IgD-negative memory B cell (primary cell): ENCODE measurements around the gene TRMT1. TPM values are rescaled to one million over a fixed set of nuclear protein-coding genes. Genes with fewer than 3 reads are reported as not detected.

Experiments
- H3K27ac Mint-ChIP-seq, 3 donors: one replicate each; pipeline ENCODE4 v1.8.0; 2020 to 2022; ENCODE audit warnings: mild to moderate bottlenecking in 3 of 3, mixed read lengths in 3 of 3, moderate library complexity in 1 of 3
- H3K27me3 Mint-ChIP-seq: one replicate; pipeline ENCODE4 v1.8.0; 2021; ENCODE audit warnings: mixed read lengths
- H3K36me3 Mint-ChIP-seq: one replicate; pipeline ENCODE4 v1.8.0; 2020; ENCODE audit warnings: mild to moderate bottlenecking, mixed read lengths
- H3K4me1 Mint-ChIP-seq, 3 donors: one replicate each; pipeline ENCODE4 v1.8.0; 2020 to 2022; ENCODE audit warnings: mixed read lengths in 3 of 3, mild to moderate bottlenecking in 1 of 3
- H3K4me3 Mint-ChIP-seq, 4 donors: one replicate each; pipeline ENCODE4 v1.8.0; 2020 to 2022; ENCODE audit warnings: mild to moderate bottlenecking in 4 of 4, mixed read lengths in 4 of 4, moderate library complexity in 3 of 4
- H3K9me3 Mint-ChIP-seq, 3 donors: one replicate each; pipeline ENCODE4 v1.8.0; 2020 to 2021; ENCODE audit warnings: mixed read lengths in 3 of 3, mild to moderate bottlenecking in 1 of 3
- polyA plus RNA-seq: library from polyadenylated mRNA; unstranded; fragments of 300-500 nt; fragmentation: Illumina TruSeq; gene quantifications from one replicate; pipeline ENCODE4 v1.2.3, GENCODE V29; 2021

Gene TRMT1
- polyA plus RNA-seq, 1 donor from 2014 or later, result 30.7 TPM

DNA sequence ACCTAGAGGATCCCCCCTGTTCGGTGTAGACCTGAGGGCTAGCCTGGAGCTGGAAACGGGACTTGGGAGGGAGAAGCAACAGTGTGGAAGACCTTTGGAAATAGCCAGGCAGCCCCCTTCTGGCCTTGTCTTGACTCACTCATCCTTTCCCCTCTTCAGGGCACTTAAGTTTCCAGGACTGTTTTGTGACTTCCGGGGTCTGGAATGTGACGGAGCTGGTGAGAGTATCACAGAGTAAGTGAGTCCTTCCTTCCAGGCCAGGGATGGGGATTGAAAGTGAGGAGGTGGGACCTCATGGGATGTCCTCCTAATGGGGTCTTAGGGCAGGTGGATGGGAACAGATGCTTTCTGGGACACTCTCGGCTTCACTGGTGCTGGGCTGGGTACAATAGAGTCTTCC, 43.3 kb downstream of the TRMT1 start:
- peaks cover 7% of the 10 kb centered on the region for H3K27me3 Mint-ChIP-seq
- H3K36me3 Mint-ChIP-seq, result no peaks in the 10 kb centered on the region
- no peak overlapping the region for H3K27ac Mint-ChIP-seq

DNA sequence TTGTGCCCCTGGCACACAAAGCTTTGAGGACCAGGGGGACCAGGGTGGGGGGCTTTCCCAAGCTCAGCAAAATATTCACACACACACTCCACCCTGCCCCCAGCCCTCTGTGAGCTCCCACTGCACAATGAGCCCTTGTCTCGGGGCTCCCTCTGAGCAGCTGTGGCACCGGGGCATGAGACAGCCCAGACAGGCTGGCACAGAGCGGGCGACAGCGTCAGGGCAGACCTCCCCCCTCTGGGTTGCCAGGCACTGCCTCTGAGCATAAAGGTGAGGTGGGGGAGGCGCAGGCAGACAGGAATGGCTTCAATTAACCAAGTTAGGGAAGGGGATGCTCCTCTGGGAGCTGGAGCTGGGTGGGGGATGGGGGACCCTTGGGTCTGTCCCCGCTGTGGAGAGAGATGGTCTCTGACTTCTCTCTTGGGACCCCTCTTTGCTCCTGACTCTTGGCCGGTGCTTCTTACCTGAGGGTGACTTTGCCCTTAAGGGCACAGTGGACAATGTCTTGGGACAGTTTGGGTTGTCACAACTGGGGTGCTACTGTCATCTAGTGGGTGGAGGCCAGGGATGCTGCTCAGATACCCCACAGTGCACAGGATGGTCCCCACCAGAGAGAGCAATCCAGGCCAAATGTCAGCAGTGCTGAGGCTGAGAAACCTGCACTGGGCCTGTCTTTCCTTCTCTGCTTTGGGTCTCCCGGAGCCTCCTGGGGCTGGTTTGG, 44.2 kb downstream of the TRMT1 start:
- Mint-ChIP-seq H3K36me3 (no peaks in the 10 kb centered on the region), H3K27me3 (peaks cover 4% of the 10 kb centered on the region), H3K4me3 (peak overlapping the region in 1 of 4 donors; percentile 28), H3K4me1 (peaks cover 0 to 1% (median 0%) of the 10 kb centered on the region in 3 donors), H3K27ac (no peak overlapping the region), H3K9me3 (no peaks in the 10 kb centered on the region)

More for the DNA sequence above, 43.3 kb downstream of the TRMT1 start:
- Mint-ChIP-seq H3K9me3 (no peaks in the 10 kb centered on the region), H3K4me1 (peaks cover 0 to 1% (median 0%) of the 10 kb centered on the region in 3 donors), H3K4me3 (peak overlapping the region in 1 of 4 donors; percentile 39)

DNA sequence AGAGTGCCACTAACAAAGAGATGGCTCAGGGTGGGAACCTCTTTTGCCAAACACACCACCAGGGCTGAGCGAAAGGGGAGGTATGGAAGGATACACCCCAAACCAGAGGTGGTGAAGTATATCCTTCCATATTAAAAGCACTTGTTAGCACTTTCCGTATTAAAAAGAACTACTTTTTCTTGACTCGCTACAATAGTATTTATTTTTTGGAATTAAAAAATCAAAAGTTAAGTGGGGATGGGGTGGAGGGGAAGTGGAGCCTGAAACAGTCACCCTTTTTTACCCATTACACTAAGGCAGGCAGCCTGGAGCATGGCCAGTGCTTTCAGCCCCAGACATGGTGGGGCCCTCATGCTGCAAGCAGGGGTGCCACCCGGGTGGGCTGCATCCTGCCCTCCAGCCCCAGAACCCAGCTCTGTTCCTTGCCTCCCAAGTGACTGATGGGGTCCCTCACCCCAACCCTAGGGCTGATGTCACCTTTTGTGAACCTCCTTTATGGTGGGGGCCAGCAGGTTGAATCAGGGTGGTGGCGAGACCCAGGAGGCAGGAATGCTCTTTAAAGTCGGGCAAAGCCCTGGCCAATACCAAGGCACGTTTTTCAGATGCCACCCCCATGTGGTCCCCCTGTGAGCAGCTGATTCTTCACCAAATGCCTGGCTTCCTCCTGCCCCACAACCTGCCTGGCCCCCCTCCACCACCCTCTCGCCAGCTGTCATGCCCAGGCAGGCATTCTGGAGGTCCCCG, 44.9 kb downstream of the TRMT1 start:
- no peaks in the 10 kb centered on the region for H3K36me3 Mint-ChIP-seq

DNA sequence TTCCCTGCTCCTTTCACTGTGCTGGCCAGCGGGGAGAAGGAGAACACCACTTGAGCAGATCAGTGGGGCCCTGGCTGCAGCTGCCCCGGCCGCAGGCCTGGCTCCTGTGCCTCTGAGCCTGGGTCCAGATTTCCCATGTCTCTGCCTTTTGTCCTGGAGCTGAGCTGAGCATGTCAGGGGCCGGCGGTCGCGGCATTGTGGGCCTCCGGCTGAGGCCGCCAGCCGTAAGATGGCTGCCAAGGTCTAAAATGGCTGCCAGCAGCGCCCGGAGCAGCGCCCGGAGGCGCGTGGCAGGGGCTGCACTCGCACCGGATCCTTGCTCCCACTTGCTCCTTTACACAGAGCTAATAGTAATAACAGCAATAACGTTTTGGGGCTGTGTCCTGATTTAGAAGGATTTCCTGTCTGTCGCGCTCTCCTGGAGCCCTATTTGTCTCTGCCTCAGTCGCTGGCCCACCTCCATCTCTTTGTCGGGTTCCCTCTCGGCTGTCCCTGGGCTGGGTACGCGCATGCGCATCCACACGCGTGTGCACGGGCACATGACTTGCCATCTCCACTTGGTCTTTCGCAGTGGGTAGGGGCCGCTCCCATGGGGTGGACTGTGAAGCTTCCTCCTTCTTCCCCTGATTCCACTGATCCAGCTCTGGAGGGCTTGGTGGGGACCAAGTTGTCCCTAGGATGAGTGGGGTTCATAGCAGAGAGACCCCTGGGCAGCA, 46.0 kb downstream of the TRMT1 start:
- no peak overlapping the region for H3K4me3 Mint-ChIP-seq
- no peak overlapping the region for H3K27ac Mint-ChIP-seq
- peaks cover 4% of the 10 kb centered on the region for H3K27me3 Mint-ChIP-seq

More for the DNA sequence above, 44.9 kb downstream of the TRMT1 start:
- H3K27ac Mint-ChIP-seq, result no peak overlapping the region
- H3K27me3 Mint-ChIP-seq, result peaks cover 4% of the 10 kb centered on the region
- H3K4me1 Mint-ChIP-seq, result peaks cover 0 to 1% (median 0%) of the 10 kb centered on the region in 3 donors
- H3K4me3 Mint-ChIP-seq, result peak overlapping the region in 1 of 4 donors; percentile 28
- no peaks in the 10 kb centered on the region for H3K9me3 Mint-ChIP-seq

DNA sequence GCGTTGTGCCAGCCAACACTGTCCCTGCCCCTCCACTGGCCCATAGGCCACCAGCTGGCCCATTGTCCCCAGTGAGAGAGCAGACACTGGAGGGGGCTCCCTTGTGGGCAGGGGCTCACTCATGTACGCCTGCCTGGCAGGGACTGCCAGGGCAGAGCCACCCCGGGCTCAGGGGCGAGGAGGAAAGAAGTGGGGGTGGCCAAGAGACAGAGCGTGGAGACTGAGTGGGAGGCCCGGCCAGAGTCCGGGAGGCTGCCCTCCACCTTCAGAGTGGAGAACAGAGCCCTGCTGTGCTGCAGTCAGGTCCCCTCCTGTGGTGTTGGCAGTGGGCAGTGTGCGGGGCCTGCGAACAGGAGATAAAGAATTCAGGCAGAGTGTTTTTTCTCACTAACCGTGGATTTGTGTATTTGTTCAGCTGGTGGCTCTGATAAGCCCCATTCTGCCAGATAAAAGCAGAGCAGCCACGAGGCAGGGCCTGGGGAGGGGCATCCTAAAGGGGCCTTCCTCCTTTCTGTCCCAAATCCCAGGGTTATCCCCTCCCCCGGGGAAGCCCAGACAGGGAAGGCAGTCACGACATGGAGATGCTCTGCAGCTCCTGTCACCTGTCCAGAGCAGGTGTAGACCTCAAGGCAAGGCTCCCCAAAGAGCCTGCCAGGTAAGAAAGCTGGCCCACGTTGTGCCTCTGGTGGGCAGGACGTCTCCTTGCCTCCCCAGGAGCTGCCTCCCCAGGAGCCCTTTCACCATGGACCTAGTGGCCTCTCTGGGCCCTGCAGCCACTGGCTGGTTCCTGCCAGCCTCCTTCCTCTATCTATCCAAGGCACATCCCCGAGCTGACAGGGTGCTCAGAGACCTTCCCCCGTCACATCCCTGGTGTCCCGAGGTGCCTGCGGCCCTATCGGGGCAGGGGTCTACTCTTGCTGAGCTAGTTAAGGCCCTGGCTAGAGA, 46.9 kb downstream of the TRMT1 start:
- Mint-ChIP-seq H3K27me3 (peaks cover 4% of the 10 kb centered on the region), H3K4me3 (no peak overlapping the region), H3K4me1 (peaks cover 0 to 1% (median 0%) of the 10 kb centered on the region in 3 donors), H3K9me3 (no peaks in the 10 kb centered on the region), H3K36me3 (no peaks in the 10 kb centered on the region), H3K27ac (no peak overlapping the region)

More for the DNA sequence above, 46.0 kb downstream of the TRMT1 start:
- H3K36me3 Mint-ChIP-seq, result no peaks in the 10 kb centered on the region
- H3K4me1 Mint-ChIP-seq, result peaks cover 0 to 1% (median 0%) of the 10 kb centered on the region in 3 donors
- no peaks in the 10 kb centered on the region for H3K9me3 Mint-ChIP-seq

DNA sequence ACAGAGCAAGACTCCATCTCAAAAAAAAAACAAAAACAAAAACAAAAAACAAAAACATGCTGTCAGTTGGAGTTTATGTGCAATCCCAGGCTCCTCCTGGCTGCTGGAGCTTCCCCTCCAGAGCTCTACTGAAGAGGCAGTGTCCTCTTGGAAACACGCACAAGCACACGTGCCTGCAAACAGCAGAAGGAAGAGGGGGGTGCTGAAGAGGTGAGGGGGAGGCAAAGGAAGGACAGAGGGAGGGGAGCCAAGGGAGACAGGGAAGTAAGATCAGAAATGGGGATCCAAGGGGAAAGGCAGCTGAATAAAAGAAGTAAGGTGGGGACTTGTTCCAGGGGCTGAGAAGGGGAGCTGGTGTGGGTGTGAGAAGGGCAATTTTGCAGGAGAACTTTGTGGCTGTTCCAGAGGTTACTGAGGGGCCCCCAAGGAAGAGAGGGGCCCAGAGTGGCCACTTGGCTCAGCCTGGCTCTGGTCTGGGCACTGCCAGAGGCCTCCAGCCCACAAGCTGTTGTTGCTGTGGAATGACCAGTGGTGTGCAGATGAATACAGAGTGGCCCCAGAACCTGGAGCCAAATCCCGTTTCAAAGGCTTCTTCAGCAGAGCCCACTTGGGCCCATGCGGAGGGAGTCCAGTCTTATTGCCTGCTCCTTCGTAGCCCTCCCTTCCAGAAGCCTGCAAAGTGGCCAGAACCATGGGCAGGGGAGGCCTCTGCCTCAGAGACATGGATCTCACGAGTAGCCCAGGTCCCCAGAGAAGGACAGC, 48.3 kb downstream of the TRMT1 start:
- Mint-ChIP-seq H3K9me3 (no peaks in the 10 kb centered on the region), H3K27me3 (peaks cover 6% of the 10 kb centered on the region), H3K36me3 (peaks cover 2% of the 10 kb centered on the region), H3K4me3 (no peak overlapping the region), H3K4me1 (peaks cover 0 to 4% (median 4%) of the 10 kb centered on the region in 3 donors), H3K27ac (no peak overlapping the region)

DNA sequence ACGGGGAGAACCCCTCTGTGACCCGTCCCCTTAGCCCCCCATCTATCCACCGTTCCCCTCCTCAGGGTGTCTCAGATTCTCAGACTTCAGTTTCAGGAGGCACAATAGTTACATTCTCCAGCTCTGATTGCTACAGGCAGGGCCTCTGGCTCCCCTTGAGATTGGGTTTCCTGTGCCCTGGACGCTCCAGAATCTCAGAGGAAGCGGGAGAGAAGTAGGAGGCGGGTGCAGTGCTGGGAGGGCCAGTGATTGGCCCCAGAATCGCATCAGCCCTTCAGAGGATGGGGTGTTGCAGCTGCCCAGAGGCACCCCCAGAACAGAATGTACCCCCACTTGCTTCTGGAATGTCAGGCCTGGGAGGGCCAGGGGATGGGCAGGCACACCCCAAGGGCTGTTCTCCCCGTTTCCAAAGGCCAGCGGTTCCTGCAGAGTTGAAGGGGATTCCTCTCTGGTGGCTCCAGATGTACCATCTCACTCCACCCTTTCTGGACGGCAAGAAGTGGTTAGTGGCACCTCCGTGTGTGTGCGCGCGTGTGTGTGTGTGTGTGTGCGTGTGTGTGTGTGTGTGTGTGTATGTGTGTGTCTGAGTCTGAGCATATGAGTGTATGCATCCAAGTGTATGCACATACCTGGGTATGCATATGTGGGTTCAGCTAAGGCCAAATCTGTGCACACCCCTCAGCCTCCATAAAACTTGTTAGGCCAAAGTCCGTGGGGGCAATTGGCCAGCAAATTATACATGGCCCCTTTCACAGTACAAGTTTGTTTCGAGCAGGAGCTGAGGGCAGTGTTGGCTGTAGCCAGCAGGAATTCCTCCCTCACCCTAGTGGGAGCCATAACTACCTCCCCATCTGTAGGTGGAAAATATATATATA, 49.4 kb downstream of the TRMT1 start:
- H3K9me3 Mint-ChIP-seq, result no peaks in the 10 kb centered on the region
- H3K4me1 Mint-ChIP-seq, result peaks cover 0 to 5% (median 3%) of the 10 kb centered on the region in 3 donors
- peaks cover 2% of the 10 kb centered on the region for H3K36me3 Mint-ChIP-seq
- H3K27ac Mint-ChIP-seq, result peak overlapping the region in 2 of 3 donors; percentile 53 to 64
- H3K4me3 Mint-ChIP-seq, result no peak overlapping the region
- peaks cover 12% of the 10 kb centered on the region for H3K27me3 Mint-ChIP-seq

DNA sequence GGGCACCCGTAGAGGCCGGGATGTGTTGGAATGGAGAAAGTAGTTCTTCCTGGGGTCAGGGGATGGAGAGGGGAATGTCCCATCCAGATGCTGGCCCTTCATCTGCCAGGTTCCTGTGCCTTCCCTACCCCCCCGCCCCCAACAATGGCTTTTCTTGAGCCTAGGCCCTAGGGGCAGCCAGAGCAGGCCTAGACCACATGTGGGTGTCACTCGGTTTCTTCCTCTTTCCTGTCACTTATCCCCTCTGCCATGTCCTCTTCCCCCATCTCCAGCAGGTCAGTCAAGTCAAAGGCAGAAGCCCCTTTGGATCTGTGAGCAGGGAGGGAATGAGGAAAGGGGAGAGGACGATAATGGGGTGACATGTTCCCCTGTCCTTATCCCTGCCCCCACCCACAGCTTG, 50.3 kb downstream of the TRMT1 start:
- H3K36me3 Mint-ChIP-seq, result peaks cover 2% of the 10 kb centered on the region
- H3K27ac Mint-ChIP-seq, result no peak overlapping the region
- H3K9me3 Mint-ChIP-seq, result no peaks in the 10 kb centered on the region
- peaks cover 3 to 8% (median 3%) of the 10 kb centered on the region in 3 donors for H3K4me1 Mint-ChIP-seq
- H3K27me3 Mint-ChIP-seq, result peaks cover 15% of the 10 kb centered on the region
- H3K4me3 Mint-ChIP-seq, result no peak overlapping the region

DNA sequence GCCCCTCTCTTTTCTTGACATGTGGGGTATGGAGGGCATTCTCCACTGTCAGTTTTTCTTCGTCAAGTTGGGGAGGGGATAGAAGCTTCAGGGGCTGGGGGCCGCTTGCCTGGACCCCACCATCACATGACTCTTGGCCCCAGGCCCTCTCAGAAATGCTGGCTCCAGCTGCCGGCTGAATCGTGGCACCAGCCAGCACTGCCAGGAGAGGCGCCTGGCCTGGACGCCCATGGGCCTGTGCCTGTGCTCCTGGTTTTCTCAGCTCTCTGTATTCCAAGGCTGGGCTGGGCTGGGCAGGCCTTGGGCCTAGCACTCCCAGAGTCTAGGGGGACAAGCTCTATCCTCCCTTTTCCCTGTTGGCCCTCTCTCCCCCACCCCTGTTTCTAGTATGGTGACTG, 52.4 kb downstream of the TRMT1 start:
- Mint-ChIP-seq H3K4me1 (peaks cover 3 to 9% (median 7%) of the 10 kb centered on the region in 3 donors), H3K27ac (no peak overlapping the region), H3K27me3 (peaks cover 19% of the 10 kb centered on the region), H3K36me3 (peaks cover 2% of the 10 kb centered on the region), H3K9me3 (no peaks in the 10 kb centered on the region), H3K4me3 (no peak overlapping the region)

DNA sequence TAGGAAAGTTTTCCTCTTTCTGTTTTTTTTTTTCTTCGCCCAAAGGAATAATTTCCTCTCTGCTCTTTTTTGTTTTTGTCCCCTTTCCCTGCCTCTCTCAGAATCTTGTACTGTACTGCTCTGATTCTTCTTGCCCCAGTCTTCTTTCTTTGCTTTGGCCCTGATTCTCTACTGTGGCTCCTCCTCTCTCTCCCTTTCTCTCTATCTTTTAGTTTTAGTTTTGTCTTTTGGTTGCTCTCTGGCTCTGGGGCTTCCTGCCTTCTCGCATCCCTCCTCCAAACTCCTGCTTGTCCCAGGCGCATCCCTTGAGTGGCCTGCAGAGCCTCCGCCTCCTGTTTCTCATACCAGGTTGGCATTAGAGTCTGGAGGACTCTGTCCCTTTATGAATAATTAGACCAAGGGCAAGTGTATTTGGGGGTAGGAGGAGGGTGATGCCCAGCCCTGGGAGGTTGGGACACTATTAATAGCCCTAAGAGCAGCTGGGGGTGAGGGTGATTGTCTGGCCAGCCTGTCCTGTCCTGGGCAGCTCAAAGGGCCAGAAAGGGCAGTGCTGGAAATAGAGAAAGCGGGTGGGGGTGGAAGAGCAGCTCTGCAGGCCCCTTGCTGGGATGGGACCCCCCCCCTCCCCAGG, 53.0 kb downstream of the TRMT1 start:
- H3K36me3 Mint-ChIP-seq, result peaks cover 2% of the 10 kb centered on the region
- peak overlapping the region in 1 of 4 donors; percentile 52 for H3K4me3 Mint-ChIP-seq
- peaks cover 18% of the 10 kb centered on the region for H3K27me3 Mint-ChIP-seq
- H3K27ac Mint-ChIP-seq, result peak overlapping the region in 1 of 3 donors; percentile 2
- H3K9me3 Mint-ChIP-seq, result no peaks in the 10 kb centered on the region
- H3K4me1 Mint-ChIP-seq, result peaks cover 5 to 9% (median 7%) of the 10 kb centered on the region in 3 donors

DNA sequence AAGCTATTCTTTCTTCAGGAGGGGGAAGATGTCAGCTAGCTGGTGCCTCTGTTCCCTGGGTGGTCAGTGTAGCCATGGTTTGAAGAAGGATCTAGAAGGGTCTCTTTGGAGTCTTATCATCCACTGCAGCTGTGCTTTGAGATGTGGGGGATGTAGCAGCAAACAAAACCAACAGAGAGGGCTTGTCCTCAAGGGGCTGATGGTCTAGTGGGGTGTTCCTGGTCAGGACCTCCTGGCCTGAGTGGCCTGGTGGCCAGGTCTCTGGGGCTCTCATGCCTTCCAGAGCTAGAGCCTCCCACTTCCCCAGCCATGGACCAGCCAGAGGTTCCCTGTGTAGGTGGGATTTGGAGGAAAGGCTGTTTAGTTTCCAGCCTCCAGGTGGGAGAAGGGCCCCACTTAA, 54.2 kb downstream of the TRMT1 start:
- no peak overlapping the region for H3K4me3 Mint-ChIP-seq
- no peak overlapping the region for H3K27ac Mint-ChIP-seq
- H3K9me3 Mint-ChIP-seq, result no peaks in the 10 kb centered on the region
- peaks cover 2% of the 10 kb centered on the region for H3K36me3 Mint-ChIP-seq
- H3K27me3 Mint-ChIP-seq, result peaks cover 18% of the 10 kb centered on the region
- H3K4me1 Mint-ChIP-seq, result peaks cover 5 to 9% (median 7%) of the 10 kb centered on the region in 3 donors
